ENCODE results near the gene TNFAIP8.

The TNFAIP8 gene

GRCh38 chr5:119358901-119359603, 3.2 kb downstream of the TNFAIP8 start:
- TF ChIP-seq, protein P1, sequence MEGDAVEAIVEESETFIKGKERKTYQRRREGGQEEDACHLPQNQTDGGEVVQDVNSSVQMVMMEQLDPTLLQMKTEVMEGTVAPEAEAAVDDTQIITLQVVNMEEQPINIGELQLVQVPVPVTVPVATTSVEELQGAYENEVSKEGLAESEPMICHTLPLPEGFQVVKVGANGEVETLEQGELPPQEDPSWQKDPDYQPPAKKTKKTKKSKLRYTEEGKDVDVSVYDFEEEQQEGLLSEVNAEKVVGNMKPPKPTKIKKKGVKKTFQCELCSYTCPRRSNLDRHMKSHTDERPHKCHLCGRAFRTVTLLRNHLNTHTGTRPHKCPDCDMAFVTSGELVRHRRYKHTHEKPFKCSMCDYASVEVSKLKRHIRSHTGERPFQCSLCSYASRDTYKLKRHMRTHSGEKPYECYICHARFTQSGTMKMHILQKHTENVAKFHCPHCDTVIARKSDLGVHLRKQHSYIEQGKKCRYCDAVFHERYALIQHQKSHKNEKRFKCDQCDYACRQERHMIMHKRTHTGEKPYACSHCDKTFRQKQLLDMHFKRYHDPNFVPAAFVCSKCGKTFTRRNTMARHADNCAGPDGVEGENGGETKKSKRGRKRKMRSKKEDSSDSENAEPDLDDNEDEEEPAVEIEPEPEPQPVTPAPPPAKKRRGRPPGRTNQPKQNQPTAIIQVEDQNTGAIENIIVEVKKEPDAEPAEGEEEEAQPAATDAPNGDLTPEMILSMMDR (IDR thresholded peaks at IDR 0.05; ENCODE audit: borderline replicate concordance, insufficient read depth, low read depth, low read length), result no peak
- H3K4me3 ChIP-seq (ENCODE audit: low read depth, low read length), result peak overlapping the region; percentile 24

DNA sequence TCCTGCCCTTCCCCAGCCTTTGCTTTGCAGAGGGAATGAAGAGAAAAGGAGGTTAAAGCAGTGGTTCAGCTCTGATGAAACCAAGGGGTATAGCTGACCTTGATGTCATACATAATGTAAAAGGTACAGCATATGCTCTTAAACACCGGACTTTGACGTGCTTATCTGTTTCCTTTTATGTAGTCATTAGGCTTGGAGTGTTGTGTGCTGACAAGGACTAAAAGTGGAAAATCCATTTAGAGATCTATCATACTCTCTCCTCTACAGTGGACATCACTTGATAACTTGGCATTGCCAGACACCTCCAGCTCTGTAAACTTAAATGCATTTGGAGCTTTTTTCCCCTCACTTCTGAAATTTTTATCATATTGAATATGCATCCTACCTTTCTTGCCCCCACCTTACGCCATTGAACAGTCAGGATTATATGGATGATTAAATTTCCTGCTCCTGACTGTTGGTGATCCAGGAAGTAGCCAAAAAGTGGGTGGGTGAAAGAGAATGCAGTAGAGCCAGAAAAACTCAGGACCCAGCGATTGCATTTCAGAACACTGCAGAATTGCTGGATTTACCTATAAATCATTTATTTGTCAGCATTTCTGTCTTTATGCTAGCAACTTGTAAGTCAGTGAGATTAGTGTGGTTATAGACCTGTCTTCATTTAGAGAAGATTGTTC, 4.1 kb downstream of the TNFAIP8 start:
- H3K4me3 ChIP-seq (ENCODE audit: low read depth, low read length), result no peak overlapping the region
- TF ChIP-seq, protein P1 (IDR thresholded peaks at IDR 0.05; ENCODE audit: borderline replicate concordance, insufficient read depth, low read depth, low read length), result no peak

- no peak overlapping the region for H3K4me3 ChIP-seq (ENCODE audit: low read depth, low read length)
- TF ChIP-seq, protein P1 (IDR thresholded peaks at IDR 0.05; ENCODE audit: borderline replicate concordance, insufficient read depth, low read depth, low read length), result no peak
Observed at GRCh38 chr5:119360905-119361593, 5.2 kb downstream of the TNFAIP8 start.

- no peak overlapping the region for H3K4me3 ChIP-seq (ENCODE audit: low read depth, low read length)
- TF ChIP-seq, protein P1 (IDR thresholded peaks at IDR 0.05; ENCODE audit: borderline replicate concordance, insufficient read depth, low read depth, low read length), result no peak
Observed at GRCh38 chr5:119361594-119362125, 5.8 kb downstream of the TNFAIP8 start.

- TF ChIP-seq, protein P1 (IDR thresholded peaks at IDR 0.05; ENCODE audit: borderline replicate concordance, insufficient read depth, low read depth, low read length), result no peak
- H3K4me3 ChIP-seq (ENCODE audit: low read depth, low read length), result no peak overlapping the region
Observed at GRCh38 chr5:119362714-119363113, 6.9 kb downstream of the TNFAIP8 start.

DNA sequence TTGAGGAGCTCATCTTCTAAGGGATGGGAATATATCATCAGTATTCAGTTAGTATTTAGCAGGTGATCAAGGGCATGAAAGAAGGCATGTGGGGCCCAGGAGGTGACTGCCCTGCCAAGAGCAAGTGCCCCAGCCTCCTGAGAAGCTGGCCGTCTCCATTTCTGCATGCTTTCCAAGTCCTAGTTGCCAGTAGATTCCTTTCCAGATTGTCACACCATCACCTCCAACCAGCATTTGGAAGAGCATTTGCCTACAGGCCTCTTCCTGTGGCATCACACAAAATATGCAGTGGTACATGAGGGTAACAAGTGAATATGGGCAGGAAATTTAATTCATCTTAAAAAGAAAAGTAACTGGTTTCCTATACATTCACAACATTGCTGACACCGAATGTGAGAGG, 7.5 kb downstream of the TNFAIP8 start:
- no peak overlapping the region for H3K4me3 ChIP-seq (ENCODE audit: low read depth, low read length)
- TF ChIP-seq, protein P1 (IDR thresholded peaks at IDR 0.05; ENCODE audit: borderline replicate concordance, insufficient read depth, low read depth, low read length), result no peak

Data from GM12875 (cell line).